ENCODE results near the gene PCDH1. TPM values are rescaled to one million over a fixed set of nuclear protein-coding genes. Genes with fewer than 3 reads are reported as not detected.

The PCDH1 gene
- polyA plus RNA-seq, 1 experiment, result 0.12 TPM

- ChIA-PET CTCF (interaction anchor here (1.2 to 1.3 kb wide), 3 partner anchors 9 to 145 kb away, joined by 3 to 4 read pairs (median 4); no protein-coding TSS in a partner anchor), POLR2A (no interaction called here)
- Histone ChIP-seq H3K9me3 (ENCODE audit: control insufficient read depth, insufficient read depth, low read length) (no peaks in the 10 kb centered on the region; the same call in 1 of the 2 replicates), H3K4me3 (ENCODE audit: low read depth, low read length) (no peak overlapping the region), H3K27ac (ENCODE audit: low read depth, low read length) (no peak overlapping the region), H3K27me3 (ENCODE audit: control insufficient read depth, insufficient read depth, low read length) (peaks cover 41% of the 10 kb centered on the region)
- no peak for DNase-seq (ENCODE audit: low read depth, low spot score)
- TF ChIP-seq, protein P1, sequence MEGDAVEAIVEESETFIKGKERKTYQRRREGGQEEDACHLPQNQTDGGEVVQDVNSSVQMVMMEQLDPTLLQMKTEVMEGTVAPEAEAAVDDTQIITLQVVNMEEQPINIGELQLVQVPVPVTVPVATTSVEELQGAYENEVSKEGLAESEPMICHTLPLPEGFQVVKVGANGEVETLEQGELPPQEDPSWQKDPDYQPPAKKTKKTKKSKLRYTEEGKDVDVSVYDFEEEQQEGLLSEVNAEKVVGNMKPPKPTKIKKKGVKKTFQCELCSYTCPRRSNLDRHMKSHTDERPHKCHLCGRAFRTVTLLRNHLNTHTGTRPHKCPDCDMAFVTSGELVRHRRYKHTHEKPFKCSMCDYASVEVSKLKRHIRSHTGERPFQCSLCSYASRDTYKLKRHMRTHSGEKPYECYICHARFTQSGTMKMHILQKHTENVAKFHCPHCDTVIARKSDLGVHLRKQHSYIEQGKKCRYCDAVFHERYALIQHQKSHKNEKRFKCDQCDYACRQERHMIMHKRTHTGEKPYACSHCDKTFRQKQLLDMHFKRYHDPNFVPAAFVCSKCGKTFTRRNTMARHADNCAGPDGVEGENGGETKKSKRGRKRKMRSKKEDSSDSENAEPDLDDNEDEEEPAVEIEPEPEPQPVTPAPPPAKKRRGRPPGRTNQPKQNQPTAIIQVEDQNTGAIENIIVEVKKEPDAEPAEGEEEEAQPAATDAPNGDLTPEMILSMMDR (IDR thresholded peaks at IDR 0.05; ENCODE audit: low read depth, low read length), result no peak
Observed at GRCh38 chr5:141815796-141816180, 62.4 kb downstream of the PCDH1 start.

- no peak overlapping the region for H3K4me3 ChIP-seq (ENCODE audit: low read depth, low read length)
- no peak for DNase-seq (ENCODE audit: low read depth, low spot score)
- peaks cover 46% of the 10 kb centered on the region for H3K27me3 ChIP-seq (ENCODE audit: control insufficient read depth, insufficient read depth, low read length)
- ChIA-PET POLR2A (interaction anchor here (0.7 kb wide), 1 partner anchor 174 kb away, joined by 3 read pairs; no protein-coding TSS in a partner anchor), CTCF (interaction anchor here (0.6 to 1.4 kb wide), 4 partner anchors 64 to 146 kb away, joined by 3 to 4 read pairs (median 4); no protein-coding TSS in a partner anchor)
- H3K27ac ChIP-seq (ENCODE audit: low read depth, low read length), result no peak overlapping the region
- H3K9me3 ChIP-seq (ENCODE audit: control insufficient read depth, insufficient read depth, low read length), result no peaks in the 10 kb centered on the region; the same call in 1 of the 2 replicates
- TF ChIP-seq, protein P1 (IDR thresholded peaks at IDR 0.05; ENCODE audit: low read depth, low read length), result no peak
Observed at GRCh38 chr5:141815051-141815795, 63.0 kb downstream of the PCDH1 start.

GRCh38 chr5:141814064-141814964, 63.9 kb downstream of the PCDH1 start:
- POLR2A ChIA-PET, result interaction anchor here (0.7 kb wide), 1 partner anchor 175 kb away, joined by 3 read pairs; no protein-coding TSS in a partner anchor
- Histone ChIP-seq H3K27me3 (ENCODE audit: control insufficient read depth, insufficient read depth, low read length) (peaks cover 51% of the 10 kb centered on the region), H3K27ac (ENCODE audit: low read depth, low read length) (no peak overlapping the region), H3K9me3 (ENCODE audit: control insufficient read depth, insufficient read depth, low read length) (no peaks in the 10 kb centered on the region; the same call in 1 of the 2 replicates), H3K4me3 (ENCODE audit: low read depth, low read length) (no peak overlapping the region)
- CTCF ChIA-PET, result interaction anchor here (0.6 to 1.4 kb wide), 3 partner anchors 65 to 122 kb away, joined by 3 to 4 read pairs (median 3); no protein-coding TSS in a partner anchor
- no peak for DNase-seq (ENCODE audit: low read depth, low spot score)
- TF ChIP-seq, protein P1 (IDR thresholded peaks at IDR 0.05; ENCODE audit: low read depth, low read length), result peak; percentile 55

DNA sequence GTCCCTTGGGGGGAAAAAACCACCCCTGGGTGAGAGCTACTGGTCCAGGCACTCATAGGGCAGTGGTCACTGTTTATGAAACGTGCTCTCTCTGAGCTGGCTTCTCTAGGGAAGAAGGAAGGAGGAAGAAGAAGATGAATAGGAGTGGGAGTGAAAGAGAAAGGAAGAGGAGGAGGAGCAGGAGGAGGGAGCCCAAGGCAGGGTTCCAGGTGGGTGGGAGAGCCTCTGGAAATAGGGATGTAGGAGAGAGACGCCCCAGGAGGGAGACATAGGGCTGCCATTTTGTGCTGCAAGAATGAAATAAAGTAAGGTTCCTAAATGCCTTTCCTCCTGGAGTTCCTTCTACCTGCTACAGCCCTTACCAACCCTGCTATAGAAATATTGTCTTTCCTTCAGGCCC, 65.7 kb downstream of the PCDH1 start:
- Histone ChIP-seq H3K27ac (ENCODE audit: low read depth, low read length) (no peak overlapping the region), H3K9me3 (ENCODE audit: control insufficient read depth, insufficient read depth, low read length) (no peaks in the 10 kb centered on the region; the same call in 1 of the 2 replicates), H3K4me3 (ENCODE audit: low read depth, low read length) (no peak overlapping the region), H3K27me3 (ENCODE audit: control insufficient read depth, insufficient read depth, low read length) (peaks cover 68% of the 10 kb centered on the region)
- ChIA-PET POLR2A (no interaction called here), CTCF (interaction anchor here (0.8 to 2.3 kb wide), 3 partner anchors 9 to 111 kb away, joined by 4 to 15 read pairs (median 6); no protein-coding TSS in a partner anchor)
- no peak for DNase-seq (ENCODE audit: low read depth, low spot score)
- TF ChIP-seq, protein P1 (IDR thresholded peaks at IDR 0.05; ENCODE audit: low read depth, low read length), result no peak

All from AG04450 (cell line).